AG09309 (cell line): ENCODE measurements around the gene PTPRN2.

Experiments used
- DNase-seq: peaks from one replicate; pipeline ENCODE4 v3.0.0-alpha.2; 2010; ENCODE audit warnings: low read depth
- H3K4me3 ChIP-seq: 2 replicates; pipeline ENCODE4 v1.5.1; 2011; ENCODE audit warnings: mild to moderate bottlenecking, low read depth, low read length, moderate library complexity; ENCODE audit not compliant: control insufficient read depth
- CTCF ChIP-seq: IDR thresholded peaks from 2 replicates; pipeline ENCODE4 v1.5.1; 2011; ENCODE audit warnings: mild to moderate bottlenecking, low read depth, low read length, inconsistent platforms; ENCODE audit not compliant: insufficient read depth, control insufficient read depth; ENCODE audit errors: missing control alignments

Gene PTPRN2

GRCh38 chr7:157522954-157523353 is 1064.7 kb downstream of the PTPRN2 start:
- DNase-seq: no peak
- TF ChIP-seq CTCF: no peak
- no peak overlapping the region for H3K4me3 ChIP-seq

GRCh38 chr7:157522189-157522588 is 1065.4 kb downstream of the PTPRN2 start:
- TF ChIP-seq CTCF: no peak
- no peak for DNase-seq
- no peak overlapping the region for H3K4me3 ChIP-seq

- TF ChIP-seq CTCF: no peak
- H3K4me3 ChIP-seq: no peak overlapping the region
- DNase-seq: no peak
Measured at GRCh38 chr7:157521752-157522151, 1065.9 kb downstream of the PTPRN2 start.

- H3K4me3 ChIP-seq: no peak overlapping the region
- no peak for TF ChIP-seq CTCF
- no peak for DNase-seq
Measured at GRCh38 chr7:157521061-157521731, 1066.4 kb downstream of the PTPRN2 start.

- H3K4me3 ChIP-seq: no peak overlapping the region
- no peak for DNase-seq
Measured at GRCh38 chr7:157520249-157520648, 1067.4 kb downstream of the PTPRN2 start.

GRCh38 chr7:157519798-157520244 is 1067.8 kb downstream of the PTPRN2 start:
- no peak for TF ChIP-seq CTCF
- H3K4me3 ChIP-seq: no peak overlapping the region
- no peak for DNase-seq

More at GRCh38 chr7:157520249-157520648, 1067.4 kb downstream of the PTPRN2 start:
- no peak for TF ChIP-seq CTCF
